Testis (tissue), 3 donors: ENCODE results near the gene CHST13. TPM values are rescaled to one million over a fixed set of nuclear protein-coding genes. Genes with fewer than 3 reads are reported as not detected.
"Not testable (repeated sequence)": the region's sequence is repeated elsewhere in the genome, so short reads cannot be mapped to it uniquely, and the experiment has no call there.

Source experiments
- DNase-seq: peaks from one replicate; pipeline ENCODE4 v3.0.0-alpha.2; 2019
- H3K27ac ChIP-seq, 2 donors: fragments of 200-600 bp; sonication (generic); one replicate each; pipeline ENCODE4 v1.5.1; 2019
- H3K27me3 ChIP-seq: fragments of 200-600 bp; sonication (generic); one replicate; pipeline ENCODE4 v1.5.1; 2019
- H3K36me3 ChIP-seq: fragments of 200-600 bp; sonication (generic); one replicate; pipeline ENCODE4 v1.5.1; 2017; ENCODE audit warnings: low read depth; ENCODE audit errors: missing control alignments
- H3K4me1 ChIP-seq: fragments of 200-600 bp; sonication (generic); one replicate; pipeline ENCODE4 v1.5.1; 2019
- H3K4me3 ChIP-seq, 2 donors: fragments of 200-600 bp; sonication (generic); one replicate each; pipeline ENCODE4 v1.5.1; 2017 to 2019
- H3K9me3 ChIP-seq: fragments of 200-600 bp; sonication (generic); one replicate; pipeline ENCODE4 v1.5.1; 2017
- POLR2A ChIP-seq: fragments of 450-650 bp; IDR thresholded peaks from one replicate; pipeline ENCODE4 v1.6.1; 2017; ENCODE audit warnings: antibody characterized with exemption, mild to moderate bottlenecking, moderate library complexity
- WGBS, 2 donors: methylation state at CpG; one replicate each; pipeline ENCODE4 v1.1.5; 2018; 5-methylcytosine and 5-hydroxymethylcytosine counted together
- intact Hi-C: fragments of 100-400 bp; cut with DNase I; formaldehyde crosslinking; loops from one replicate; pipeline ENCODE4 v1.15.1; 2023; ENCODE audit warnings: low total_unique reads
- polyA plus RNA-seq: library from polyadenylated mRNA; stranded (reverse); fragments of 350-450 nt; fragmentation: Illumina TruSeq; extraction: RNeasy Lipid Tissue Mini Kit (QIAGEN cat#74804); gene quantifications from one replicate; pipeline ENCODE4 v1.2.3, GENCODE V29; 2014; ENCODE audit warnings: low read depth, low replicate concordance; ENCODE audit not compliant: insufficient read depth
- small RNA-seq, 2 donors: library from RNA; depleted of rRNA; stranded (forward); fragments of <200 nt; gene quantifications; one replicate each; pipeline ENCODE3, GENCODE V24; 2016
- total RNA-seq, 2 donors: library from RNA; depleted of rRNA; stranded (reverse); fragments of >200 nt; gene quantifications; one replicate each; pipeline ENCODE4 v1.2.3, GENCODE V29; 2016
- TF ChIP-seq, protein P1 (sequence below), 3 experiments: fragments of 450-650 bp in 2 of 3; fragments of 200-600 bp in 1 of 3; sonication (generic) in 1 of 3; IDR thresholded peaks; one replicate each; pipeline ENCODE4 v1.5.1; 2016 to 2019; ENCODE audit warnings: antibody characterized with exemption in 3 of 3, mild to moderate bottlenecking in 2 of 3, moderate library complexity in 1 of 3

The CHST13 gene
- total and polyA plus RNA-seq, 3 donors from 2014 or later = 13.3 to 21.7 (median 21.4) TPM

DNA sequence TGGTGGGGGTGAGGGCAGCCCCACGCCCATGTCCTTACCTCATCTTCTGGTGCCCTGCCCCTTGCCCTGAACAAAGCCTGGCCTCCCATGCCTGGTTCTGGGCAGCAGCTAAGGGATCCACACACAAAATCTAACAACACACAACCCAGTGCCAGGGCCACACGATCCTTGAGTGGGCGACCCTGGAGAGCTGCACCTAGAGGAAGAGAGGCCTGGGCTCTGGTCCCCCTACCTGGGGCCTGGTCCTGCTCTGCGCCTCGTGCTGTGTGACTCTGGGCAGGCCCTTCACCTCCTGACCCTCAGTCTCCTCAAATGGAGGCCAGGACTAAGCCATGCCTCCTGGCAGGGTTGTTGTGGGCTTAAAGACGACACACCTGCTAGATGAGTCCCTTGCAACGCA is 54.7 kb downstream of the CHST13 start:
- DNase-seq = no peak
- Histone ChIP-seq H3K4me3 (no peak overlapping the region), H3K27ac (no peak overlapping the region), H3K36me3 (no peaks in the 10 kb centered on the region), H3K27me3 (no peaks in the 10 kb centered on the region), H3K9me3 (no peaks in the 10 kb centered on the region), H3K4me1 (no peaks in the 10 kb centered on the region)
- intact Hi-C loops = no loop called here
- TF ChIP-seq, protein P1, sequence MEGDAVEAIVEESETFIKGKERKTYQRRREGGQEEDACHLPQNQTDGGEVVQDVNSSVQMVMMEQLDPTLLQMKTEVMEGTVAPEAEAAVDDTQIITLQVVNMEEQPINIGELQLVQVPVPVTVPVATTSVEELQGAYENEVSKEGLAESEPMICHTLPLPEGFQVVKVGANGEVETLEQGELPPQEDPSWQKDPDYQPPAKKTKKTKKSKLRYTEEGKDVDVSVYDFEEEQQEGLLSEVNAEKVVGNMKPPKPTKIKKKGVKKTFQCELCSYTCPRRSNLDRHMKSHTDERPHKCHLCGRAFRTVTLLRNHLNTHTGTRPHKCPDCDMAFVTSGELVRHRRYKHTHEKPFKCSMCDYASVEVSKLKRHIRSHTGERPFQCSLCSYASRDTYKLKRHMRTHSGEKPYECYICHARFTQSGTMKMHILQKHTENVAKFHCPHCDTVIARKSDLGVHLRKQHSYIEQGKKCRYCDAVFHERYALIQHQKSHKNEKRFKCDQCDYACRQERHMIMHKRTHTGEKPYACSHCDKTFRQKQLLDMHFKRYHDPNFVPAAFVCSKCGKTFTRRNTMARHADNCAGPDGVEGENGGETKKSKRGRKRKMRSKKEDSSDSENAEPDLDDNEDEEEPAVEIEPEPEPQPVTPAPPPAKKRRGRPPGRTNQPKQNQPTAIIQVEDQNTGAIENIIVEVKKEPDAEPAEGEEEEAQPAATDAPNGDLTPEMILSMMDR (IDR thresholded peaks at IDR 0.05) = no peak
- TF ChIP-seq POLR2A = no peak
- WGBS, 2 donors = 95 to 96% methylated on average over 5 to 7 of the region's 7 CpGs

DNA sequence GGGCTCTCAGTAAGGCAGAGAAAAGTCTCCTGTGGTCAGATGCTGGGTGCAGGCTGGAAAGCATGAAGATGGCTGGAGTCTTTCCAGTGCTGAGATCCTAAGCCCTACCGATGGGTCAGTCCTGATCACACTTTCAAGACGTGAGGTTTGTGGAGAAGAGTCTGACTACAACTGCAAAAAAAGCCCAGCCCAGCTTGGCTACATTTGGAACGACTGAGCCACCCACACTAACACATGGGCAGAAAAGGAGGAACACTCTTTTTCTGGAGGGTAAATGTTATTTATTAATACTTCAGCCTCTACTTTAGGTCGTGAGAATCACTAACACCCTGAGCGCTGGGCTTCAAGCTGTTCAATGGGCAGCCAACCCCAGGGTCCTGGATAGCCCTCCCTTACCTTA is 56.8 kb downstream of the CHST13 start:
- H3K4me3 ChIP-seq = no peak overlapping the region
- no peaks in the 10 kb centered on the region for H3K9me3 ChIP-seq
- 89 to 90% methylated on average over 5 of the region's 5 CpGs for WGBS, 2 donors
- no peaks in the 10 kb centered on the region for H3K27me3 ChIP-seq
- no peak for DNase-seq
- TF ChIP-seq, protein P1 (IDR thresholded peaks at IDR 0.05) = no peak
- no peak for TF ChIP-seq POLR2A
- intact Hi-C loops = no loop called here
- no peaks in the 10 kb centered on the region for H3K4me1 ChIP-seq
- no peak overlapping the region for H3K27ac ChIP-seq
- H3K36me3 ChIP-seq = no peaks in the 10 kb centered on the region

DNA sequence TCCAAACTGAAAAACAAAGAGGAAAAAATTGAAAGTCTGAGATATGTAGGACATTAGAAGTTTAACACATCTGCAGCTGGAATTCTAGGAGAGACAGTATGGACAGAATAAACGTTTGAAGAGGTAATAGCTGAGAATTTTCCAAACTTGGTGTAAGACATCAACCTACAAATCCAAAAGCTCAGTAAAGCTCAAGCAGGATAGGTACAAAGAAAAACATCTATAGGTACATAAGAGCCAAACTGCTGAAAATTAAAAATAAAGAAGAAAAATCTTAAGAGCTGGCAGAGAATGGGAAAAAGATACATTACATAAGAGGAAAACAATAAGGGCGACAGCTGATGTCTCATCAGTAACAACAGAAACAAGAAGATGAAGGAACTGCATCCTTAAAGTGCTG is 57.6 kb downstream of the CHST13 start:
- WGBS, 2 donors = 89 to 92% methylated on average over 2 of the region's 2 CpGs
- H3K4me3 ChIP-seq = no peak overlapping the region
- H3K36me3 ChIP-seq = no peaks in the 10 kb centered on the region
- no peaks in the 10 kb centered on the region for H3K27me3 ChIP-seq
- no peak overlapping the region for H3K27ac ChIP-seq
- no peaks in the 10 kb centered on the region for H3K9me3 ChIP-seq
- H3K4me1 ChIP-seq = no peaks in the 10 kb centered on the region
- no peak for TF ChIP-seq POLR2A
- TF ChIP-seq, protein P1 (IDR thresholded peaks at IDR 0.05) = no peak
- DNase-seq = no peak
- intact Hi-C loops = no loop called here

DNA sequence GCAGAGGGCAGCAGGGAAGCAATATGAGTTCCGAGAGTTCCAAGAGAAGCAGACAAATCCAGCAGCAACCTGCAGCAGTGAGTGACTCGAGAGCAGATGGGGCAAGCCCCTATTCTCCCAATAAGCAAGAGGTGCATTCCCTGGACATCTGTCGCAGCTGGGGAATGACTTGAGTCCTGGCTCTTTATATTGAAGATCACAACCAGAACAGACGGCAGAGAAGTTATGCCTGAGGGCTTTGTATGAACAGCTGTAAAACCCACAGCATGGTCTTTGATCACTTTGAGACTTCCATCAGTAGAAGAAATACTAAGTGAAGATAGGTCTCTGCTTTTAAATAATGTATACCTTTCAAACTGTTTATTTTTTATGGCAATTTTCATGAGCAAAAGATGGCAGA is 58.4 kb downstream of the CHST13 start:
- intact Hi-C loops = no loop called here
- DNase-seq = no peak
- Histone ChIP-seq H3K36me3 (no peaks in the 10 kb centered on the region), H3K27me3 (no peaks in the 10 kb centered on the region), H3K9me3 (no peaks in the 10 kb centered on the region), H3K4me3 (no peak overlapping the region), H3K4me1 (no peaks in the 10 kb centered on the region), H3K27ac (no peak overlapping the region)
- TF ChIP-seq, protein P1 (IDR thresholded peaks at IDR 0.05) = no peak
- TF ChIP-seq POLR2A = no peak
- WGBS, 2 donors = 90 to 93% methylated on average over 4 of the region's 4 CpGs

DNA sequence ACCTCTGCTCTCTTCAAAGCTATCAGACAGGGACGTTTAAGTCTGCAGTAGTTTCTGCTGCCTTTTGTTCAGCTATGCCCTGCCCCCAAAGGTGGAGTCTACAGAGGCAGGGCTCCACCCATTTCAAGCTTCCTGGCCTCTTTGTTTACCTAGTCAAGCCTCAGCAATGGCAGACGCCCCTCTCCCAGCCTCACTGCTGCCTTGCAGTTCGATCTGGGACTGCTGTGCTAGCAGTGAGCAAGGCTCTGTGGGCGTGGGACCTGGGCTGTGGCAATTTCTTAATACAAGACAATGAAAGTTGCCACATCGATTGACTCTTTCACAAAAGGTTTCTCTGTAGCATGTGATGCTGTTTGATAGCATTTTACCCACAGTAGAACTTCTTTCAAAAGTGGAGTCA is 67.6 kb downstream of the CHST13 start:
- H3K27ac ChIP-seq, H3K36me3 ChIP-seq, intact Hi-C loops, H3K4me3 ChIP-seq, DNase-seq, H3K27me3 ChIP-seq, H3K4me1 ChIP-seq, H3K9me3 ChIP-seq: not testable (repeated sequence)
- 77 to 83% methylated on average over 4 to 5 of the region's 5 CpGs for WGBS, 2 donors

Small RNAs within 50 kb of the gene (small RNA-seq; reads per million reads assigned to genes)
- 0.09 reads per million in 2 donors for gene RNA5SP138

Other genes starting within 250 kb of the CHST13 start
- 10 to 100 TPM; 32.0 to 36.1 TPM for gene KLF15, start 166.7 kb upstream of the CHST13 start, total RNA-seq
- 8.5 TPM for gene KLF15, start 166.7 kb upstream of the CHST13 start, polyA plus RNA-seq
- 10 to 100 TPM; 21.4 to 56.2 TPM for gene CFAP100, start 129.2 kb upstream of the CHST13 start, total RNA-seq
- 74.2 TPM for gene CFAP100, start 129.2 kb upstream of the CHST13 start, polyA plus RNA-seq
- 10 to 100 TPM; 78.9 to 80.3 TPM for gene ZXDC, start 48.3 kb upstream of the CHST13 start, total RNA-seq
- 25.6 TPM for gene ZXDC, start 48.3 kb upstream of the CHST13 start, polyA plus RNA-seq
- 1 to 10 TPM in 1 of 2 donors, under 1 TPM in 1; 0.25 to 1.0 TPM for gene UROC1, start 6.4 kb upstream of the CHST13 start, total RNA-seq
- gene UROC1, start 6.4 kb upstream of the CHST13 start, polyA plus RNA-seq = 0.34 TPM
- 10 to 100 TPM; 33.0 to 61.4 TPM for gene C3orf22, start 34.8 kb downstream of the CHST13 start, total RNA-seq
- gene C3orf22, start 34.8 kb downstream of the CHST13 start, polyA plus RNA-seq = 42.2 TPM
- gene TXNRD3, start 131.0 kb downstream of the CHST13 start, total RNA-seq = 10 to 100 TPM; 25.7 to 34.3 TPM
- gene TXNRD3, start 131.0 kb downstream of the CHST13 start, polyA plus RNA-seq = 67.9 TPM
- 10 to 100 TPM; 47.6 to 49.9 TPM for gene CHCHD6, start 180.1 kb downstream of the CHST13 start, total RNA-seq
- gene CHCHD6, start 180.1 kb downstream of the CHST13 start, polyA plus RNA-seq = 84.6 TPM